ENCODE measurements around the gene CADPS. TPM values are rescaled to one million over a fixed set of nuclear protein-coding genes. Genes with fewer than 3 reads are reported as not detected.

Gene CADPS
- polyA plus RNA-seq, 1 experiment: not detected

GRCh38 chr3:62718011-62718410 is 157.2 kb downstream of the CADPS start:
- Histone ChIP-seq H3K4me3 (ENCODE audit: low read depth, low read length) (no peak overlapping the region), H3K27me3 (ENCODE audit: control insufficient read depth, insufficient read depth, low read length) (no peaks in the 10 kb centered on the region), H3K36me3 (ENCODE audit: control insufficient read depth, insufficient read depth, low read length) (no peaks in the 10 kb centered on the region)
- DNase-seq (ENCODE audit: low read depth): no peak
- POLR2A ChIA-PET: no interaction called here
- CTCF ChIA-PET: no interaction called here
- TF ChIP-seq, protein P1, sequence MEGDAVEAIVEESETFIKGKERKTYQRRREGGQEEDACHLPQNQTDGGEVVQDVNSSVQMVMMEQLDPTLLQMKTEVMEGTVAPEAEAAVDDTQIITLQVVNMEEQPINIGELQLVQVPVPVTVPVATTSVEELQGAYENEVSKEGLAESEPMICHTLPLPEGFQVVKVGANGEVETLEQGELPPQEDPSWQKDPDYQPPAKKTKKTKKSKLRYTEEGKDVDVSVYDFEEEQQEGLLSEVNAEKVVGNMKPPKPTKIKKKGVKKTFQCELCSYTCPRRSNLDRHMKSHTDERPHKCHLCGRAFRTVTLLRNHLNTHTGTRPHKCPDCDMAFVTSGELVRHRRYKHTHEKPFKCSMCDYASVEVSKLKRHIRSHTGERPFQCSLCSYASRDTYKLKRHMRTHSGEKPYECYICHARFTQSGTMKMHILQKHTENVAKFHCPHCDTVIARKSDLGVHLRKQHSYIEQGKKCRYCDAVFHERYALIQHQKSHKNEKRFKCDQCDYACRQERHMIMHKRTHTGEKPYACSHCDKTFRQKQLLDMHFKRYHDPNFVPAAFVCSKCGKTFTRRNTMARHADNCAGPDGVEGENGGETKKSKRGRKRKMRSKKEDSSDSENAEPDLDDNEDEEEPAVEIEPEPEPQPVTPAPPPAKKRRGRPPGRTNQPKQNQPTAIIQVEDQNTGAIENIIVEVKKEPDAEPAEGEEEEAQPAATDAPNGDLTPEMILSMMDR (IDR thresholded peaks at IDR 0.05; ENCODE audit: insufficient read depth, low read depth, low read length): no peak

DNA sequence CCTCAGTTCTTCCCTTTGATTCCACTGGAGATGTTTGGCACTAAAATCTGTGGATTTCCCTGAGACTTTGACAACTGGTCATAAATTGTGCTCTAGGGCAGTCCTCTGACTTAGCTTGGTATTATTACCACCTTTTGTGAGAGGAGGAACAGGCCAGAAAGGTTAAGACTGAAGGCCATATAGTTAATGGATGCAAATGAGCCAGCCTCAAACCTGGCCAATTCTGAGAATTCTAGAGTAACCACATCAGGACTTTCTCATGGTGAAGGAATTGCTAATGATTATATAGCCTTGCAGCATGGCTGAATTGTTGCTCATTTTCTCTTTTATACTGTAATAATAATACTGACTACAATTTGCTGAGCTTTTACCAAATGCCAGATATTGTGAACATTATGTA is 162.5 kb downstream of the CADPS start:
- no peak overlapping the region for H3K4me3 ChIP-seq (ENCODE audit: low read depth, low read length)
- CTCF ChIA-PET: no interaction called here
- DNase-seq (ENCODE audit: low read depth): no peak
- H3K36me3 ChIP-seq (ENCODE audit: control insufficient read depth, insufficient read depth, low read length): no peaks in the 10 kb centered on the region
- no peaks in the 10 kb centered on the region for H3K27me3 ChIP-seq (ENCODE audit: control insufficient read depth, insufficient read depth, low read length)
- TF ChIP-seq, protein P1 (IDR thresholded peaks at IDR 0.05; ENCODE audit: insufficient read depth, low read depth, low read length): no peak
- POLR2A ChIA-PET: no interaction called here

DNA sequence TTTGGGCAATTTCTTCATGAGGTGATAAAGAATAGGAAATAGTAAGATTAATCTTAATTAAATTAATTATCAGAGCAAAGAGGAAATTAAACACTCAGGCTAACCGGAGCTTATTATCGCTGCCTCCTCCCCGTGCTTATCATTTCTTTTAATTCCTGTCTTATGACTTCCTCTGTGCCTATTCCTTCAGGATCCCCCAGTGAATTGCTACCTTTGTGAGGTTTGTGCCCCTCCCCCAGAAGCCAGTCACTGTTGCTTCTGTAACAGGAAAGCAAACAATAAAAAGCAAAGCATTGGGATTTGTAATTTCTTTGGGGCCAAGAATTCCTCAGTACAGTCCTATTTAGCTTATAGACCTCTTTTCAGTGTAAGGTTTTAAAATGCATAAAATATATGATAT is 164.5 kb downstream of the CADPS start:
- POLR2A ChIA-PET: no interaction called here
- H3K36me3 ChIP-seq (ENCODE audit: control insufficient read depth, insufficient read depth, low read length): no peaks in the 10 kb centered on the region

DNA sequence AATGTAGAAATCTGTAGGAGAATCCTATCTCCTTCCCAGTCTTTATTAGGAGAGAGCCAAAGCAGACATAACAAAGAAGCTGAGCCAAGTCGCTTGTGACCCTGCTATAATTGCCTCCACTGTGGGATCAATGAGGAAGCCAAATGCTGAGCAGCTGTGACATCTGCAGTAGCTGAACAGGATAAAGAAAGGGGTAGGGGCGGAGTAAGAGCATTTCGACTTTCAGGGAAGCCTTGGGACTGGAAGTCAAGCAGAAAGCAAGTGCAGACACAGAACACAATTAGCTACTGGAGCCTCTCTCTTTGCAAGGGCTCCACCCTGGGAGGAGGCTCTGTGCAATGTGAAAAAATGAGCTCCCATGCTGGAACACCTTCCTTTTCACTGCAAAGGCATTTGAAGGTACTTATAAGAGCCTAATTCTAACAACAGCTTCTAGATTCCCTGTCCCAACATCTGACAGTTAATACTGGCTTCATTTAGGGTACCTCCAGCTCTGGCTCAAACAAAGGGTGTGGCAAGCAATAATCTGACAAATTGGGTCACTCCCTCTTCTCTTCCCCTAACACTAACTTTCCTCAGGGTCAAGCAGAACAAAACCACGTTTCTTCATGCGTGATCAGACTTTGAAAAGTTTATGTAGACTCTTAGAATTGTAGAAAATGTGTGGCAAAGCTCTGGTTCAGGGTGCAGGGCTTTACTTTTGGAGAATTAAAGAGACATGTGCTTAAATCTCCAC is 166.4 kb downstream of the CADPS start:
- no peak overlapping the region for H3K4me3 ChIP-seq (ENCODE audit: low read depth, low read length)
- POLR2A ChIA-PET: no interaction called here
- H3K27me3 ChIP-seq (ENCODE audit: control insufficient read depth, insufficient read depth, low read length): no peaks in the 10 kb centered on the region
- TF ChIP-seq, protein P1 (IDR thresholded peaks at IDR 0.05; ENCODE audit: insufficient read depth, low read depth, low read length): no peak
- no peaks in the 10 kb centered on the region for H3K36me3 ChIP-seq (ENCODE audit: control insufficient read depth, insufficient read depth, low read length)
- no peak for DNase-seq (ENCODE audit: low read depth)
- CTCF ChIA-PET: interaction anchor here (0.9 kb wide), 1 partner anchor 9 kb away, joined by 3 read pairs; no protein-coding TSS in a partner anchor

More for the DNA sequence above, 164.5 kb downstream of the CADPS start:
- Histone ChIP-seq H3K4me3 (ENCODE audit: low read depth, low read length) (no peak overlapping the region), H3K27me3 (ENCODE audit: control insufficient read depth, insufficient read depth, low read length) (no peaks in the 10 kb centered on the region)
- TF ChIP-seq, protein P1 (IDR thresholded peaks at IDR 0.05; ENCODE audit: insufficient read depth, low read depth, low read length): no peak
- CTCF ChIA-PET: interaction anchor here (0.6 to 1.2 kb wide), 2 partner anchors 8 to 18 kb away, joined by 4 to 5 read pairs; no protein-coding TSS in a partner anchor
- no peak for DNase-seq (ENCODE audit: low read depth)

DNA sequence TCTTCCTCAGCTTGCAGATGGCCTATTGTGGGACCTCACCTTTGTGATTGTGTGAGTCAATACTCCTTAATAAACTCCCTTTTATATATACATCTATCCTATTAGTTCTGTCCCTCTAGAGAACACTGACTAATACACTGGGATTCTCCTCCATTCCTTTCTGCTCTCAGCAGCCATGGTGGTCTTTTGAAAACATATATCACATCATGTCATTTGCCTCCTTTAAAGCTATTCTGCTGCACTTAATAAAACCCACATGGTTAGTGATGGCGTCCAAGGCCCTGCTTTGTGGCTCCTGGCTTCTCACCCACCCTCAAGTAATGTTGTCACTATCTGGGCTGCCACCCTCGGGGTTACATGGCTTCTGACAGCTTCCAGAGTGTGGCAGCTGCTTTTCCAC is 169.5 kb downstream of the CADPS start:
- no peak overlapping the region for H3K4me3 ChIP-seq (ENCODE audit: low read depth, low read length)
- POLR2A ChIA-PET: no interaction called here
- no peak for DNase-seq (ENCODE audit: low read depth)
- TF ChIP-seq, protein P1 (IDR thresholded peaks at IDR 0.05; ENCODE audit: insufficient read depth, low read depth, low read length): no peak
- CTCF ChIA-PET: no interaction called here
- H3K27me3 ChIP-seq (ENCODE audit: control insufficient read depth, insufficient read depth, low read length): no peaks in the 10 kb centered on the region
- no peaks in the 10 kb centered on the region for H3K36me3 ChIP-seq (ENCODE audit: control insufficient read depth, insufficient read depth, low read length)
